Measurements from ENCODE around the gene TMEM101.

The TMEM101 gene

GRCh38 chr17:43984521-43984920 is 30.2 kb downstream of the TMEM101 start:
- no peak overlapping the region for H3K27ac ChIP-seq (ENCODE audit: extremely low read depth, low read depth, low read length)
- no peak overlapping the region for H3K4me3 ChIP-seq (ENCODE audit: low read depth, low read length)
- CTCF ChIA-PET, result interaction anchor here (0.5 to 4.2 kb wide), 5 partner anchors 9 to 223 kb away, joined by 3 to 27 read pairs (median 4); no protein-coding TSS in a partner anchor
- H3K4me1 ChIP-seq (ENCODE audit: control insufficient read depth, insufficient read depth, low read length), result no peaks in the 10 kb centered on the region; the same call in 1 of the 2 replicates
- POLR2A ChIA-PET, result no interaction called here
- TF ChIP-seq ZNF529 (tag by site-specific recombination; IDR thresholded peaks at IDR 0.05; ENCODE audit: insufficient replicate concordance), result no peak
- TF ChIP-seq ZNF629 (tag by site-specific recombination; IDR thresholded peaks at IDR 0.05), result no peak
- peak; percentile 76 for TF ChIP-seq ZNF335 (tag by site-specific recombination; conservative IDR thresholded peaks at IDR 0.05)
- TF ChIP-seq ZNF214 (tag by site-specific recombination; IDR thresholded peaks at IDR 0.05; ENCODE audit: borderline replicate concordance), result no peak
- no peaks in the 10 kb centered on the region for H3K9me3 ChIP-seq (ENCODE audit: control insufficient read depth, insufficient read depth, low read depth, low read length)
- H3K36me3 ChIP-seq (ENCODE audit: control insufficient read depth in 2 of 2, insufficient read depth in 1 of 2, low read length in 2 of 2), result no peaks in the 10 kb centered on the region

- H3K36me3 ChIP-seq (ENCODE audit: control insufficient read depth in 2 of 2, insufficient read depth in 1 of 2, low read length in 2 of 2), result no peaks in the 10 kb centered on the region
- POLR2A ChIA-PET, result interaction anchor here (1.0 kb wide), 1 partner anchor 25 kb away, joined by 3 read pairs; no protein-coding TSS in a partner anchor
- no peak overlapping the region; the same call in 1 of the 2 replicates for H3K27ac ChIP-seq (ENCODE audit: extremely low read depth, low read depth, low read length)
- CTCF ChIA-PET, result interaction anchor here (0.6 to 4.2 kb wide), 14 partner anchors 10 to 1915 kb away, joined by 3 to 27 read pairs (median 4); no protein-coding TSS in a partner anchor
- H3K4me1 ChIP-seq (ENCODE audit: control insufficient read depth, insufficient read depth, low read length), result no peaks in the 10 kb centered on the region; the same call in 1 of the 2 replicates
- no peaks in the 10 kb centered on the region for H3K9me3 ChIP-seq (ENCODE audit: control insufficient read depth, insufficient read depth, low read depth, low read length)
- H3K4me3 ChIP-seq (ENCODE audit: low read depth, low read length), result peak overlapping the region; percentile 31
- TF ChIP-seq ZNF629 (tag by site-specific recombination; IDR thresholded peaks at IDR 0.05), result peak; percentile 93
- TF ChIP-seq PRDM4 (tag by site-specific recombination; IDR thresholded peaks at IDR 0.05), result 0 out of 2 replicates have a peak, but pooled peaks have one; percentile 21
- no peak for TF ChIP-seq ZNF292 (tag by site-specific recombination; IDR thresholded peaks at IDR 0.05; ENCODE audit: borderline replicate concordance, low read depth)
- peak; percentile 87 for TF ChIP-seq ZBTB21 (tag by site-specific recombination; IDR thresholded peaks at IDR 0.05)
- peak; percentile 44; the same call in 1 of the 2 replicates for TF ChIP-seq KLF16 (tag by site-specific recombination; IDR thresholded peaks at IDR 0.05)
- TF ChIP-seq SP7 (tag by site-specific recombination; IDR thresholded peaks at IDR 0.05), result peak; percentile 22; the same call in 1 of the 2 replicates
- TF ChIP-seq ZBTB10 (tag by site-specific recombination; IDR thresholded peaks at IDR 0.05), result peak; percentile 89
- TF ChIP-seq ZNF600 (tag by site-specific recombination; IDR thresholded peaks at IDR 0.05), result peak; percentile 24; the same call in 1 of the 2 replicates
- TF ChIP-seq ZNF24 (tag by site-specific recombination; IDR thresholded peaks at IDR 0.05), result 0 out of 2 replicates have a peak, but pooled peaks have one; percentile 36
- TF ChIP-seq ZIC2 (tag by site-specific recombination; IDR thresholded peaks at IDR 0.05), result peak; percentile 93
- TF ChIP-seq ZBTB6 (tag by site-specific recombination; IDR thresholded peaks at IDR 0.05), result 0 out of 2 replicates have a peak, but pooled peaks have one; percentile 5
- TF ChIP-seq ZBTB17 (tag by site-specific recombination; IDR thresholded peaks at IDR 0.05), result 0 out of 2 replicates have a peak, but pooled peaks have one; percentile 17
- TF ChIP-seq ZNF341 (tag by site-specific recombination; IDR thresholded peaks at IDR 0.05; ENCODE audit: low read depth), result 0 out of 2 replicates have a peak, but pooled peaks have one; percentile 1
- TF ChIP-seq KLF17 (tag by site-specific recombination; IDR thresholded peaks at IDR 0.05), result peak; percentile 39; the same call in 1 of the 2 replicates
- TF ChIP-seq ZNF146 (tag by site-specific recombination; IDR thresholded peaks at IDR 0.05), result no peak
- 0 out of 2 replicates have a peak, but pooled peaks have one; percentile 38 for TF ChIP-seq ZFP37 (tag by site-specific recombination; IDR thresholded peaks at IDR 0.05)
- no peak for TF ChIP-seq EGR2 (tag by site-specific recombination; IDR thresholded peaks at IDR 0.05; ENCODE audit: low read depth)
- TF ChIP-seq KLF8 (tag by site-specific recombination; IDR thresholded peaks at IDR 0.05), result peak; percentile 34; the same call in 1 of the 2 replicates
- peak; percentile 76; the same call in 1 of the 2 replicates for TF ChIP-seq ZBTB48 (tag by site-specific recombination; IDR thresholded peaks at IDR 0.05)
- TF ChIP-seq ZBTB20 (tag by site-specific recombination; IDR thresholded peaks at IDR 0.05), result peak; percentile 58; the same call in 1 of the 2 replicates
Measured at GRCh38 chr17:43983515-43984411, 31.0 kb downstream of the TMEM101 start.
